Stimulated activated CD8-positive, alpha-beta memory T cell treated with anti-CD3 and anti-CD28 coated beads, Interleukin-7, amount 100 ng/mL, for 48 hours (primary cell): Measurements from ENCODE around the gene ANKRD6.

ENCODE experiments used
- DNase-seq, 2 donors: peaks; one replicate each; pipeline ENCODE4 v3.0.0-alpha.2; 2020; ENCODE audit warnings: low read depth in 1 of 2; ENCODE audit errors: extremely low read depth in 1 of 2

The ANKRD6 gene

DNA sequence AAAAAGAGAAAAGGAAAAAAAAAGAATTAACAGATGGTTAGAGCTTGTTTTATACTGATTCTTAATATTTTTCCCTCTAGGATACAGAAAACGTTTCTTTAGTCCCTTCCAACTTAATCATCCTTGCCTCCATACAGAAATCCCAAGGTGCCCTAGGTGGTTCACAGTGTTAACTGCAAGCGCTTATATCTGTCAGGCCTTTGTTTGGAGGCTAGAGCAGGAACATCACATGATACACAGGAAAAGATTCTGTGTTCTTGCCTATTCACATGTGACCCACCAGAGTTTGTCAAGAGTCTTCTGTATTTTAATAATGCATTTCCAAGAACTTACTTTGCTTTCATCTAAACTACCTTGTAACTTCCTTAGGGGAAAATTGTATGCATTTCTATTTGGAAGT, 31.3 kb downstream of the ANKRD6 start:
- DNase-seq = no peak

DNA sequence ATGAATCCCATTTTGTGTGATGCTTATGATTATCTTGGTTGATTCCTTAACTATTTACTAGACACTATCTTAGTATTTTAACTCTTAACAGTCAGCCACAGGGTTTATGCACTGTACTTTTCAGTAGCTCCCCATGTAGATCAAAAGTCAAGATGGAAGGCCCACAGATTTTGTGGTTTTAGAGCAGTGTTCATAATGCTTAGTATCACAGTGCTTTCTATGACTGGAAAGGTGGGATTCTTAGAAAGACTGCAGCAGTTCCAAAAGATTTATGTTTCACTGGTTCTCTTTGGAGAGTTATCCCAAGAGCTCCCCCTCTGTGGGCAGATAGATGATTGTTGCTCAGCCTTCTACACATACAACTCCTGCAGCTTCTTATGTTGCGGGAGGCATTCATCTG, 34.5 kb downstream of the ANKRD6 start:
- no peak for DNase-seq

- DNase-seq = no peak
Measured at GRCh38 chr6:89468998-89469397, 36.0 kb downstream of the ANKRD6 start.

- DNase-seq = no peak
Measured at GRCh38 chr6:89471287-89471867, 38.4 kb downstream of the ANKRD6 start.

DNA sequence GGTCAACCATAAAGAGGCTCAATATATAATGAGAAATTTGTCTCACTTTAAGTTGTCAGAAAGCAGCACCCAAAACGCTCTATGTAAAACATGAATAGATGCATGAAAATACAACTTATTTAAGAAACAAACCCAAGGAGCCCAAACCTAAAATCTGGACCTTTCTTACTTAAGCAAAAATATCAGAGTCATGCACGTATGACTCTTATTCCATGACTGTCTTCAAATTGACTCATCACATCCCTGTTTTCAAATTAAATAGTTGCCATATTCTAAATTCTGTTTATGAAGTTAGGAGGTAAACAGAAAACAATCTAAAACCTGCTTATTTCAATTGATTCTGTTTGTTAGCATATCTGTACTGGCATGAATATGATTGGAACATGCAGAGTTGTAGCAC, 42.1 kb downstream of the ANKRD6 start:
- DNase-seq = no peak

DNA sequence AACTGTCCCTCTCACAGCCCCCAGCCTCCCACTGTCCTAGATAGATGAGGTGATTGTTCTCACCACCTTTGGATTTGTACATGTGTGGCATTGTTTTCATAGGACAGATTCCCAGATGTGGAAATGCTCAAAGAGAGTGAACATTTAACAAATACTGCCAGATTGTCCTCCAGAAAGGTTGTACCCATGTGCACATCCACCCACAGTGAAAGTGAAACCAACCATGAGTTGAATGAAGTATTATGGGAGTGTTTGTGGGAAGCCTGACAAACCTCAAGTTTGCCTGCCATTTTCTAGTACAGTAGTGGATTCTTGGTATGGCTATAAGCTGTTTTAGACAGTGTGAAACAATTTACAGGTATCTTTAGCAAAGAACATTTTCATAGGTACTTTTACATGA, 42.7 kb downstream of the ANKRD6 start:
- no peak for DNase-seq

- no peak for DNase-seq
Measured at GRCh38 chr6:89479897-89480296, 46.9 kb downstream of the ANKRD6 start.

GRCh38 chr6:89481695-89482094, 48.7 kb downstream of the ANKRD6 start:
- no peak for DNase-seq

- no peak for DNase-seq
Measured at GRCh38 chr6:89482126-89482525, 49.2 kb downstream of the ANKRD6 start.

DNA sequence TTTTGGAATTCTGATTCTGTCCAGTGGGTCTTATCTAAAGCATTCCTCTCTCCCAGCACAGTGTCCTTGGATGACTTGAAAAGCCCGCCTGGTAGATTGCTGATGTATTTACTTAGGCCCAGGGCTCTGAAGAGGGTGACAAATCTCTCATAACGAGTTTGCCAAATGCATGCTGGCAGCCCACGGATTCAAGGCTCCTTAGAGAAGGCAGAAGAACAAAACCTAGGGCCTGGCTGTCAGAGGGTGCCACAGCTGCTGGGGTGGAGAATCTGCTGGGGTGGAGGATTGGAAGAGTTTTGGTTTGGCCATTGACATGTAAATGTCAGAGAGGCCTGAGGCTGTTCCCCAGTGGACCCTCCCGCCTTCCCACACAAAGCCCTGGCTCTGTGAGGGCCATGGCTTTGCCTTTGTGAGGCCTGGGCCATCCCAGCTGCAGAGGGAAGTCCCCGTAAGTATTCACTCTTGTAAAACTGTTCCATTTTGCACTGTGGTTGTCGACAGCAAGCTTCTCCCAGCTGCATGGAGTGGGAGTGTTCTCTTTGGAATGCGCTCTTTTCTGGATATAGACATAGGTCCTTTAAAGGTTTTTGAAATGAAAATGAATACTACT, 50.3 kb downstream of the ANKRD6 start:
- DNase-seq = no peak

DNA sequence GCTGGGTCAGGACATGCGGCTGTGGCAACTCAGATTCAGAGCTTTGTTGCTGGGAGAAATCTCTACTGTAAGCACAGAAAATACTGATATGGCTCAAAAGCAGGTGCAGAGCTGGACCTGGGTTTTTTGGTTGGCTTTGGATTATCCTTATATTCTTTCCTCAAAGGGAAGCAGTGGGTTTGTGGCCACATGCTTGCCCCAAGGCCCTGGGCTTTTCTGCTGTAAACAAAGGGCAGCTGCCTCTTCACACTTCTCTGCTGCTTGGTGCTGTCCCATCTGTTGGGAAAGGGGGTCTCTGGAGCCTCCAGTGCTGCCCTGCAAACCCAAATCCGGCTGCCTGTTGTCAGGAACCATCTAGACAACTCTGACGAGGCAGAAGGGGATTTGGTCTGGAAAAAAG, 52.4 kb downstream of the ANKRD6 start:
- no peak for DNase-seq

DNA sequence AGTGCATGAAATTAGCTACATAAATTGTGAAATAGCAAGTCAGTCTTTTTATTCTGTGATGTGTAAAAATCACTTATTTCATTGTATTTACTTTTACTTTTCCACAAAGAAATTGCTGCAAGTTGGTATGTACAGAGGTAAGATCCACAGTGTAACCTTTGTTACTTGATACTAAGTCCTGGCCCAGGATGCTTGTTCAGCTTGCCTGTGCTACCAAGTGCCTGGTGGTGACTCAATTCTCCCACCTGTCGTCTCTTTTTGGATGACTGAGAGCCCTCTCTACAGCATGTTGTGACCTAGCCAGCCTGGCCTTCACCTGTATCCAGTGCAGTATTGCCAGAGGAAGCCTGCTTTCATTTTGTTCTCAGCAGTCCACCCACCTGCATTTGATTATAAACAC, 54.9 kb downstream of the ANKRD6 start:
- no peak for DNase-seq

DNA sequence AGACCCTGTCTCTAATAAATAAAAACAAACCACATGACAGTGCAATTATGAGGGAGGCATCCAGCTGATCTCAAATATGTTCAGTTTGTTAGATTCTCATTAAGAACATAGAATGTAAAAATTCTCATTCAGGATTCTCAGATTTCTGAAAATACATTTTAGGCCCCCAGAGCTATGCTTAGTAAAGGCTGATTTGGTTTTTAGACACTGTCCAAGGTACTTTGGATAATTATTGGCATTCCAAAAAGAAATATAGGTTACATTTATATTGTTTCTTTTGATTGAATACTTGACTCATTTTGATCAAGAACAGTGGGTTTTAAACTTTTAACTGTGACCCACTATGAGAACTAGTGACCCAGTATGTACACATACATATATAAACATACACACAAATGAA, 55.5 kb downstream of the ANKRD6 start:
- DNase-seq = no peak

DNA sequence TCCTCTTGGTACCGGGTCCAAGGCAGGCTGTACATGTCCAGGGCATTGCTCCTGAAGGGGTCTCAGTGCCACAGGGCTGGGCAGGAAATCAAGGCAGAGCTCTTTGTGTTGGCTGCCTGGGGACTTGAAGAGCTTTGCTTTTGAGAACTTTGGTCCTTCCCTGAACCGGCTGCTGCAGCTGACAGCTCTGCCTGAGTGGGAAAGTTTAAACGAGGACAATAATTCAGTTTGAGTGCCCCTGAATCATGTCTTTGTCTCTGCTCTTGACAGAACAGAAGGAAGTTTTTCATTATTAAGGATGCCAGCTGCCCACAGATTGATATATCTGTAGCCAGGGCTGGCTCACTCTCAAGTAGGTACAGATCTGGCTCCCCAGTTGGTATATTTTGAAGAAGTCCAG, 56.1 kb downstream of the ANKRD6 start:
- DNase-seq = no peak

DNA sequence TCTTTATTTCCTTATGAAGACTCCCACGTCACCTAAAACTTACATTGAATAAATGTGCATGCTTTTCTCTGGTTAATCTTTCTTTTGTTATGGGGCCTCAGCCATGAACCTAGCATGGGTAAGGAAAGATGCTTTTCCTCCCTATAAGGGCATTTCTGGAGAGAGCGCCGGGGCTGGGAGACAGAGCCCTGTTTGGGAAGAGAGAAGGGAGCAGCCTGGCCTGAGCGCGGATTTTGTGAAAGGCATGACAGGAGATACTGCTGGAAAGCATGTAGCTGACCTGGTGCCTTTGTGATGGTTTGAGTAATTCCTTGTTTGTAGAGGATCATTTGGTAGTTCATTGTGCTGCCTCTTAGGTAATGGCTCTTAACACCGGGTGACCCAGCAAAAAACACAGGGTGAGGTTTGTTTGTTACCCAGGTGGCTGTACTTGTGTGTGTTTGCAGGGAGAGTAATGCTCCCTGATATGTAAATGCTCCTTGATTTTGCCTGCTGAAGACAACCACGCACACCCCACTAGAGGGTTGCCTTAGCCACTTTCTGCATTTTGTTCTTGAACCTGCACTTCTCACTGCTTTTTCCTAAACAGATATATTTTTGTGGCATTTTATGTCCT, 59.2 kb downstream of the ANKRD6 start:
- DNase-seq = no peak

GRCh38 chr6:89494131-89494793, 61.3 kb downstream of the ANKRD6 start:
- no peak for DNase-seq

DNA sequence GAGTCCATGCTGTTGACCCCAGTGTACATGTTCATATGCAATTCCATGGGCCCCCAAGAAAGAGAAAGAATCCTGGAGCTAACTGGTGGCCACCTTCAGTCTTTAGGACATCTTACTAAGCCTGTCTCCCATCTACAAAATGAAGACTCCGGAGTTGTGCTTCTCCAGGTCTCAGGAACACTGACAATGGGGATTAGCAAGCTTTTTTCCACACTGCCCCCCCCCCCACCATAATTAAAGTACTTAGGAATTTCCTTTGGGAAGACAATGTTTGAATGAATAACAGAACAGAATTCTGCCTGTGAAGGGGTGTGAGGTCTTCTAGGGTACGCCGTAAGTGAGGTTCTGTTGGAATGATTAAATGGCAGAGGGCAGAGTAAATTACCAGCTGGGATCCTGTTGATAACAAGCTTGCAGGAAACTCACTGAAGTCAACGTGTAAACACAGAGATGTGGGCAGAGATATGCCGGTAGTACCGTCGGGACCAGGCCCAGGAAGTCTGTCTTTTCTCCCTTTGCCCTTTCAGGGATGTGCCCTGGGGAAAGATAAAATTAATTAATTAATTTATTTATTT, 63.1 kb downstream of the ANKRD6 start:
- DNase-seq = no peak

GRCh38 chr6:89500611-89501010, 67.7 kb downstream of the ANKRD6 start:
- DNase-seq = no peak

GRCh38 chr6:89501222-89501621, 68.3 kb downstream of the ANKRD6 start:
- no peak for DNase-seq

DNA sequence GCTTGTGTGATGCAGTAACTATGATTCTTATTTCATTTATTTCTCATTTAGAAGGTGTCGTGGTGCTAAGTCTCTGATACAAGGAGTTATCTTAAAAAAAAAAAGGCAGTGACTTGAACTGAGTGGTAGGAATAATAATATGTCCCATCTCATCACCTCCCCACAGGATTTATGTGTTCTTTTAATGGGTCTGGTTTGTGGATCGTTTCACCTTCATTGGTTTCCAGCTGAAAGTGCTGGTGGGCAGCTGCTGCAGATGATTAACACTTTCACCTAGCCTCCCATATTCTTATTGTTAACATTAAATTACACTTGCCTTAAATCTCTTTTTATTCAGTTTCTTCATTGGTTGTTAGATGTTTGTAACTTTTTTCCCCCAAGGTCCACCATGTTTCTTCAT, 68.8 kb downstream of the ANKRD6 start:
- no peak for DNase-seq

- no peak for DNase-seq
Measured at GRCh38 chr6:89503641-89504040, 70.7 kb downstream of the ANKRD6 start.

- no peak for DNase-seq
Measured at GRCh38 chr6:89505847-89506246, 72.9 kb downstream of the ANKRD6 start.
